Progenitor cell of endocrine pancreas (in vitro differentiated cells): ENCODE results near the gene CNNM2. TPM values are rescaled to one million over a fixed set of nuclear protein-coding genes. Genes with fewer than 3 reads are reported as not detected.
"Not testable (repeated sequence)": the region's sequence is repeated elsewhere in the genome, so short reads cannot be mapped to it uniquely, and the experiment has no call there.

Experiments used
- DNase-seq: peaks from one replicate; pipeline ENCODE4 v3.0.0; 2021; ENCODE audit warnings: low spot score; ENCODE audit not compliant: unreplicated experiment
- H3K27ac Mint-ChIP-seq: 2 replicates; pipeline ENCODE4 v1.8.0; 2021; ENCODE audit warnings: mild to moderate bottlenecking, moderate library complexity, mixed read lengths
- H3K27me3 Mint-ChIP-seq: 2 replicates; pipeline ENCODE4 v1.8.0; 2021; ENCODE audit warnings: mixed read lengths
- H3K36me3 Mint-ChIP-seq: 2 replicates; pipeline ENCODE4 v1.8.0; 2022; ENCODE audit warnings: mixed read lengths; ENCODE audit not compliant: insufficient read depth
- H3K4me1 Mint-ChIP-seq: 2 replicates; pipeline ENCODE4 v1.8.0; 2021; ENCODE audit warnings: low read depth, mixed read lengths
- H3K4me3 Mint-ChIP-seq: 2 replicates; pipeline ENCODE4 v1.8.0; 2021; ENCODE audit warnings: low read depth, mild to moderate bottlenecking, moderate library complexity, mixed read lengths
- H3K9me3 Mint-ChIP-seq: 2 replicates; pipeline ENCODE4 v1.8.0; 2021; ENCODE audit warnings: low read depth, mixed read lengths
- total RNA-seq: library from RNA; stranded (reverse); gene quantifications from 2 replicates; pipeline ENCODE4 v1.2.1, GENCODE V29; 2021
- TF ChIP-seq, protein P1 (sequence below): fragments of 200-600 bp; sonication (generic); IDR thresholded peaks from one replicate; pipeline ENCODE4 v1.5.0; 2021; ENCODE audit warnings: antibody characterized with exemption, mild to moderate bottlenecking; ENCODE audit not compliant: unreplicated experiment

CNNM2 gene
- total RNA-seq, 1 donor from 2014 or later, result 14.5 TPM

DNA sequence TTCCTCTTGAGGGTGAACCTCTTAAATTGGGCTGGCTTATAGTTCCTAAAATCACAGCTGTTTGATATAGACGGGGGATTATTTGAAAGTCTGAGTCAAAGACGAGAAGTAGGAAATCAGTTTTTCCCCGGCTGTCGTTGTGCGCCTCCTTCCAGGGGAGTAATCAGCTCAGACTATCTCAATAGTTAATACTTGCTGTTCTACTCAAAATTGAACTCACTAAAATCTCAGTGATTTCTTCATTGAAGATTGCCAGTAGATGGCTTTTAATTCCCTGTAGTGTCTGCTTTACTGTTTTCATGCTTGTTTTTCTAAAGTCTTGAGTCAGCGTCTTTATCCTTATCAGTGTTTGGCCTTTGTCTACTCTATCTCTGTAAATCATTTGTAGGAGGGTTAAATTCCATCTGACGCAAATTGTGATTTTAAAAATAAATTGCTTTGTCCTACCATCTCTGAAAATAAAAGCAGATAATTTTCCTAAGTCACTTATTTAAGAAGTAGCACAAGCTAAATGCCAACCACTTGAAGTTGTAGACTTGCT, 47.3 kb downstream of the CNNM2 start:
- H3K36me3 Mint-ChIP-seq, result no peaks in the 10 kb centered on the region
- peaks cover 26% of the 10 kb centered on the region for H3K4me1 Mint-ChIP-seq
- no peaks in the 10 kb centered on the region for H3K9me3 Mint-ChIP-seq
- peak overlapping the region; percentile 92 for H3K27ac Mint-ChIP-seq
- peak overlapping the region; percentile 30 for H3K4me3 Mint-ChIP-seq
- no peaks in the 10 kb centered on the region for H3K27me3 Mint-ChIP-seq
- TF ChIP-seq, protein P1, sequence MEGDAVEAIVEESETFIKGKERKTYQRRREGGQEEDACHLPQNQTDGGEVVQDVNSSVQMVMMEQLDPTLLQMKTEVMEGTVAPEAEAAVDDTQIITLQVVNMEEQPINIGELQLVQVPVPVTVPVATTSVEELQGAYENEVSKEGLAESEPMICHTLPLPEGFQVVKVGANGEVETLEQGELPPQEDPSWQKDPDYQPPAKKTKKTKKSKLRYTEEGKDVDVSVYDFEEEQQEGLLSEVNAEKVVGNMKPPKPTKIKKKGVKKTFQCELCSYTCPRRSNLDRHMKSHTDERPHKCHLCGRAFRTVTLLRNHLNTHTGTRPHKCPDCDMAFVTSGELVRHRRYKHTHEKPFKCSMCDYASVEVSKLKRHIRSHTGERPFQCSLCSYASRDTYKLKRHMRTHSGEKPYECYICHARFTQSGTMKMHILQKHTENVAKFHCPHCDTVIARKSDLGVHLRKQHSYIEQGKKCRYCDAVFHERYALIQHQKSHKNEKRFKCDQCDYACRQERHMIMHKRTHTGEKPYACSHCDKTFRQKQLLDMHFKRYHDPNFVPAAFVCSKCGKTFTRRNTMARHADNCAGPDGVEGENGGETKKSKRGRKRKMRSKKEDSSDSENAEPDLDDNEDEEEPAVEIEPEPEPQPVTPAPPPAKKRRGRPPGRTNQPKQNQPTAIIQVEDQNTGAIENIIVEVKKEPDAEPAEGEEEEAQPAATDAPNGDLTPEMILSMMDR, result no peak
- no peak for DNase-seq

DNA sequence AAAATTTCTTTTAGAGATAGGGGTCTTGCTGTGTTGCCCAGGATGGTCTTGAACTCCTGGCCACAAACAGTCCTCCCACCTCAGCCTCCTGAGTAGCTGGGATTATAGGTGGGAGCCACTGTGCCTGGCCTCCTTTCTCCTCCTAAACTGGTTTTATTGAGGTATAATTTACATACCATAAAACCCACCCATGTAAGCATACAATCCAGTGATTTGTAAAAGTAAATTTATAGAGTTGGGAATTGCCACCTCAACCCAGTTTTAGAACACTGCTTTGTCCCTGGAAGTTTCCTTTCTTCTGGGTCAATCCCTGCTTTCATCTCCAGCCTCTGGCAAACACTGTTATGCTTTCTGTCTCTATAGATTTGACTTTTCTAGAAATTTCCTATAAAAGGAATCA, 49.0 kb downstream of the CNNM2 start:
- H3K36me3 Mint-ChIP-seq, result no peaks in the 10 kb centered on the region
- DNase-seq, result no peak
- H3K27ac Mint-ChIP-seq, result no peak overlapping the region
- H3K9me3 Mint-ChIP-seq, result no peaks in the 10 kb centered on the region
- no peaks in the 10 kb centered on the region for H3K27me3 Mint-ChIP-seq
- TF ChIP-seq, protein P1, result no peak
- H3K4me3 Mint-ChIP-seq, result no peak overlapping the region
- peaks cover 28% of the 10 kb centered on the region for H3K4me1 Mint-ChIP-seq

DNA sequence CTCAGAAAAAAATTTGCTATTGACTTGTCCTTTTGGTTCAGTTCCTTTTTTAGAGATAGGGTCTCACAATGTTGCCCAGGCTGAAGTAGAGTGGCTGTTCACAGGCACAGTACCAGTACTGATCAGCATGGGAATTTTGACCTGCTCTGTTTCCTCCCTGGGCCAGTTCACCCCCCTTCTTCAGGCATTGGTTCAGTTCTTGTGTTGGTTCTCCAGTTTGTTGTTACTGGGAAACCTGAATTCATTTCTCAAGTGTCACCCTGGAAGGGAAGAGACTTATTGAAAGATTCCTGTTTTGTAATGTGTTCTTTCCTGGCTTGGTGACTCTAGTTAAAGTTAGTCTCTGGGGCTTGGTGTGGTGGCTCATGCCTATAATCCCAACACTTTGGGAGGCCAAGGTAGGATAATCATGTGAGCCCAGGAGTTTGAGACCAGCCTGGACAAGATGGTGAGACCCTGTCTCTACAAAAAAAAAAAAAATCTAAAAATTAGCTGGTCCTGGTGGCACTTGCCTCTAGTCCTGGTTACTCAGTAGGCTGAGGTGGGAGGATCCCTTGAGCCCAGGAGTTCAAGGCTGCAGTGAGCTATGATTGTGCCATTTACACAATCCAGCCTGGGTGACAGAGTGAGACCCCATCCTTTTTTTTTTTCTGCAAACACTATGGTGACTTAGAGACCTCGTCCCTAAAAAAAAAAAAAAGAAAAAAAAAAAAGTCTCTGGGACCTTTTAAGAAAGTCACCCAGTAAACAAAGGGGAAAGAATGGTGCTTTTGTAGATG, 52.7 kb downstream of the CNNM2 start:
- peaks cover 8% of the 10 kb centered on the region for H3K4me1 Mint-ChIP-seq
- H3K27me3 Mint-ChIP-seq, result no peaks in the 10 kb centered on the region
- H3K4me3 Mint-ChIP-seq, result no peak overlapping the region
- no peak overlapping the region for H3K27ac Mint-ChIP-seq
- H3K36me3 Mint-ChIP-seq, result no peaks in the 10 kb centered on the region
- no peaks in the 10 kb centered on the region for H3K9me3 Mint-ChIP-seq
- DNase-seq, result no peak
- TF ChIP-seq, protein P1, result no peak

DNA sequence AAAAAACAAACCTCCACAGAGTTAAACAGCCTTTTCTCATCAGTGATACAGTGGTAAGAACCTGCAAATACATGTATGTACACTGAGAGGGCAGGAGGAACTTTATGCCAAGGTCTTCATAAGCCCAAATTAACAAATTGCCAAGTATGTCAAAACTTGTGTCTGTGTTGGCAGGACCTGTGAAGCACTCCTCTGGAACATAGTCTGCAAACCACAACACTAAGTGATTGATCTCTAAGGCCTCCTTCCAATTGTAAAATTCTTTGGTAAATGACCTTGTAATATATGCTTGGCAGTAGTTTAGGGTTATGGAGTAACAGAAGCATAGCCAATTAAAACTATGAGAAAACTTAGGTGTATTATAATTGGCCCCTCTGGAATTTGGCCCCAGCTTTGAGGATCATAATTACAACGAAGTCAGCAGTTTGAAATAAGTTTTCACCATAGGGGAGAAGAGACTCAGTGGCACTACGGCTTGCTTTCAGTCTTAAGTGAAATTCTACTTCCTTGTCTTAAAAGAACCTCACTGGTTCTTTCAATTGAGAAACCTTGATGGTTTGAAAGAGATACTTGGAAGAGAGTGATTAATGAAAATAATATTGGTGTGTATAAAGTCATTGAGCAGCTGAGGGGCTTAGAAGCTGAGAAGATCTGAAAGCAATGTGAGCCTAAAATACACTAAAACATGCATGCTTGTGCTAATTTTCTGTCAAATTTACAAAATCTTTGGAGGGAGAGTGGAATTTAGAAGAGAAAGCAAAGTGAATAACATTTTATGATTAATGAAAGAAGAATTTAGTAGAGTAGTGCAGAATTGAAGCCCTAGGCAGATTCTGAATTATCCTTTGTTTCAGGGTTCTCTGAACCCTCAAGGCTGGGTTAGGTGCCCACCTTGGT, 57.6 kb downstream of the CNNM2 start:
- no peaks in the 10 kb centered on the region for H3K27me3 Mint-ChIP-seq

DNA sequence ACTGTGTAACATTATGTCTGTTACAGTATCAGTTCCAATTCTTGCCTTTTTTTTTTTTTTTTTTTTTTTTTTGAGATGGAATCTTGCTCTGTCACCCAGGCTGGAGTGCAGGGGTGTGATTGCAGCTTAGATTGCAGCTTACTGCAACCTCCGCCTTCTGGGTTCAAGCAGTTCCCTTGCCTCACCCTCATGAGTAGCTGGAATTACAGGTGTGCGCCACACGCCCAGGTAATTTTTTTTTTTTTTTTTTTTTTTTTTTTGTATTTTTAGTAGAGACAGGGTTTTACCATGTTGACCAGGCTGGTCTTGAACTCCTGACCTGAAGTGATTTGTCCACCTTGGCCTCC, 58.3 kb downstream of the CNNM2 start:
- H3K27me3 Mint-ChIP-seq, H3K4me3 Mint-ChIP-seq, H3K27ac Mint-ChIP-seq, H3K36me3 Mint-ChIP-seq, H3K9me3 Mint-ChIP-seq, H3K4me1 Mint-ChIP-seq, DNase-seq: not testable (repeated sequence)

More for the DNA sequence above, 57.6 kb downstream of the CNNM2 start:
- Mint-ChIP-seq H3K9me3 (peaks cover 3% of the 10 kb centered on the region), H3K4me3 (no peak overlapping the region), H3K4me1 (peaks cover 3% of the 10 kb centered on the region), H3K36me3 (no peaks in the 10 kb centered on the region), H3K27ac (no peak overlapping the region)
- TF ChIP-seq, protein P1, result no peak
- no peak for DNase-seq
